Stimulated activated memory B cell treated with anti-CD40 and anti-IgM and Interleukin-4, amounts not matched to agents 10 μg/mL and 1 μg/mL and 100 μg/mL, for 72 hours (primary cell): Measurements from ENCODE around the gene TBCEL.

ENCODE experiments used
- ATAC-seq: fragments of 150-1000 bp; cut with Tn5 transposase; 2 replicates; pipeline ENCODE4 v1.10.0; 2021
- H3K27ac Mint-ChIP-seq: one replicate; pipeline ENCODE4 v1.8.0; 2022; ENCODE audit warnings: mild to moderate bottlenecking, mixed read lengths
- H3K27me3 Mint-ChIP-seq: one replicate; pipeline ENCODE4 v1.8.0; 2022; ENCODE audit warnings: mixed read lengths
- H3K36me3 Mint-ChIP-seq: one replicate; pipeline ENCODE4 v1.8.0; 2022; ENCODE audit warnings: mixed read lengths
- H3K4me1 Mint-ChIP-seq: one replicate; pipeline ENCODE4 v1.8.0; 2022; ENCODE audit warnings: mixed read lengths
- H3K4me3 Mint-ChIP-seq: one replicate; pipeline ENCODE4 v1.8.0; 2022; ENCODE audit warnings: mild to moderate bottlenecking, moderate library complexity, mixed read lengths
- H3K9me3 Mint-ChIP-seq: one replicate; pipeline ENCODE4 v1.8.0; 2022; ENCODE audit warnings: mixed read lengths

The TBCEL gene

GRCh38 chr11:121067962-121068647 is 44.2 kb downstream of the TBCEL start:
- H3K9me3 Mint-ChIP-seq: peaks cover 9% of the 10 kb centered on the region
- ATAC-seq: no peak
- H3K4me1 Mint-ChIP-seq: peaks cover 19% of the 10 kb centered on the region
- H3K4me3 Mint-ChIP-seq: no peak overlapping the region
- peaks cover 71% of the 10 kb centered on the region for H3K36me3 Mint-ChIP-seq
- H3K27me3 Mint-ChIP-seq: no peaks in the 10 kb centered on the region
- H3K27ac Mint-ChIP-seq: no peak overlapping the region

GRCh38 chr11:121068787-121069186 is 44.9 kb downstream of the TBCEL start:
- Mint-ChIP-seq H3K9me3 (peaks cover 9% of the 10 kb centered on the region), H3K27ac (no peak overlapping the region), H3K4me1 (peaks cover 19% of the 10 kb centered on the region), H3K36me3 (peaks cover 64% of the 10 kb centered on the region), H3K4me3 (no peak overlapping the region), H3K27me3 (no peaks in the 10 kb centered on the region)
- no peak for ATAC-seq

- peaks cover 19% of the 10 kb centered on the region for H3K4me1 Mint-ChIP-seq
- no peak overlapping the region for H3K4me3 Mint-ChIP-seq
- ATAC-seq: no peak
- H3K36me3 Mint-ChIP-seq: peaks cover 58% of the 10 kb centered on the region
- no peaks in the 10 kb centered on the region for H3K27me3 Mint-ChIP-seq
- H3K27ac Mint-ChIP-seq: no peak overlapping the region
- H3K9me3 Mint-ChIP-seq: peaks cover 9% of the 10 kb centered on the region
Measured at GRCh38 chr11:121070951-121071845, 47.3 kb downstream of the TBCEL start.

GRCh38 chr11:121071846-121072450 is 48.0 kb downstream of the TBCEL start:
- H3K4me1 Mint-ChIP-seq: peaks cover 19% of the 10 kb centered on the region
- peaks cover 9% of the 10 kb centered on the region for H3K9me3 Mint-ChIP-seq
- H3K27me3 Mint-ChIP-seq: no peaks in the 10 kb centered on the region
- H3K27ac Mint-ChIP-seq: no peak overlapping the region
- no peak for ATAC-seq
- H3K36me3 Mint-ChIP-seq: peaks cover 50% of the 10 kb centered on the region
- no peak overlapping the region for H3K4me3 Mint-ChIP-seq

- H3K27ac Mint-ChIP-seq: no peak overlapping the region
- no peaks in the 10 kb centered on the region for H3K9me3 Mint-ChIP-seq
- no peaks in the 10 kb centered on the region for H3K4me1 Mint-ChIP-seq
- ATAC-seq: no peak
- H3K36me3 Mint-ChIP-seq: peaks cover 45% of the 10 kb centered on the region
- no peaks in the 10 kb centered on the region for H3K27me3 Mint-ChIP-seq
- no peak overlapping the region for H3K4me3 Mint-ChIP-seq
Measured at GRCh38 chr11:121081321-121081720, 57.4 kb downstream of the TBCEL start.

- Mint-ChIP-seq H3K36me3 (peaks cover 54% of the 10 kb centered on the region), H3K9me3 (no peaks in the 10 kb centered on the region), H3K27ac (no peak overlapping the region), H3K4me1 (no peaks in the 10 kb centered on the region), H3K27me3 (no peaks in the 10 kb centered on the region), H3K4me3 (no peak overlapping the region)
- ATAC-seq: no peak
Measured at GRCh38 chr11:121082219-121082618, 58.3 kb downstream of the TBCEL start.

GRCh38 chr11:121082670-121083069 is 58.8 kb downstream of the TBCEL start:
- ATAC-seq: no peak
- Mint-ChIP-seq H3K4me3 (no peak overlapping the region), H3K36me3 (peaks cover 58% of the 10 kb centered on the region), H3K27me3 (no peaks in the 10 kb centered on the region), H3K4me1 (no peaks in the 10 kb centered on the region), H3K9me3 (no peaks in the 10 kb centered on the region), H3K27ac (no peak overlapping the region)

- ATAC-seq: no peak
- no peaks in the 10 kb centered on the region for H3K9me3 Mint-ChIP-seq
- peaks cover 62% of the 10 kb centered on the region for H3K36me3 Mint-ChIP-seq
- H3K27ac Mint-ChIP-seq: no peak overlapping the region
- H3K4me1 Mint-ChIP-seq: peaks cover 6% of the 10 kb centered on the region
- no peak overlapping the region for H3K4me3 Mint-ChIP-seq
- no peaks in the 10 kb centered on the region for H3K27me3 Mint-ChIP-seq
Measured at GRCh38 chr11:121086866-121087265, 63.0 kb downstream of the TBCEL start.

GRCh38 chr11:121089566-121089965 is 65.7 kb downstream of the TBCEL start:
- no peak for ATAC-seq
- Mint-ChIP-seq H3K9me3 (no peaks in the 10 kb centered on the region), H3K4me1 (peaks cover 6% of the 10 kb centered on the region), H3K27me3 (no peaks in the 10 kb centered on the region), H3K27ac (no peak overlapping the region), H3K4me3 (no peak overlapping the region), H3K36me3 (peaks cover 49% of the 10 kb centered on the region)

- peaks cover 6% of the 10 kb centered on the region for H3K4me1 Mint-ChIP-seq
- peaks cover 48% of the 10 kb centered on the region for H3K36me3 Mint-ChIP-seq
- H3K4me3 Mint-ChIP-seq: no peak overlapping the region
- ATAC-seq: no peak
- no peaks in the 10 kb centered on the region for H3K9me3 Mint-ChIP-seq
- H3K27me3 Mint-ChIP-seq: no peaks in the 10 kb centered on the region
- H3K27ac Mint-ChIP-seq: no peak overlapping the region
Measured at GRCh38 chr11:121090145-121090721, 66.3 kb downstream of the TBCEL start.

GRCh38 chr11:121091492-121092152 is 67.7 kb downstream of the TBCEL start:
- peak; percentile 64 for ATAC-seq
- Mint-ChIP-seq H3K36me3 (peaks cover 34% of the 10 kb centered on the region), H3K4me3 (no peak overlapping the region), H3K27ac (no peak overlapping the region), H3K27me3 (no peaks in the 10 kb centered on the region), H3K9me3 (no peaks in the 10 kb centered on the region), H3K4me1 (peaks cover 6% of the 10 kb centered on the region)

GRCh38 chr11:121095561-121095960 is 71.7 kb downstream of the TBCEL start:
- no peaks in the 10 kb centered on the region for H3K9me3 Mint-ChIP-seq
- H3K4me1 Mint-ChIP-seq: peaks cover 6% of the 10 kb centered on the region
- H3K4me3 Mint-ChIP-seq: no peak overlapping the region
- H3K36me3 Mint-ChIP-seq: peaks cover 4% of the 10 kb centered on the region
- no peak for ATAC-seq
- H3K27ac Mint-ChIP-seq: no peak overlapping the region
- H3K27me3 Mint-ChIP-seq: no peaks in the 10 kb centered on the region

- no peak overlapping the region for H3K27ac Mint-ChIP-seq
- ATAC-seq: no peak
- H3K4me1 Mint-ChIP-seq: no peaks in the 10 kb centered on the region
- no peaks in the 10 kb centered on the region for H3K9me3 Mint-ChIP-seq
- peaks cover 4% of the 10 kb centered on the region for H3K36me3 Mint-ChIP-seq
- H3K4me3 Mint-ChIP-seq: no peak overlapping the region
- no peaks in the 10 kb centered on the region for H3K27me3 Mint-ChIP-seq
Measured at GRCh38 chr11:121099364-121099763, 75.5 kb downstream of the TBCEL start.

GRCh38 chr11:121099885-121100284 is 76.0 kb downstream of the TBCEL start:
- H3K9me3 Mint-ChIP-seq: no peaks in the 10 kb centered on the region
- no peaks in the 10 kb centered on the region for H3K4me1 Mint-ChIP-seq
- peaks cover 2% of the 10 kb centered on the region for H3K36me3 Mint-ChIP-seq
- no peak overlapping the region for H3K27ac Mint-ChIP-seq
- ATAC-seq: no peak
- no peak overlapping the region for H3K4me3 Mint-ChIP-seq
- H3K27me3 Mint-ChIP-seq: no peaks in the 10 kb centered on the region

GRCh38 chr11:121100943-121101342 is 77.0 kb downstream of the TBCEL start, which contains the start of gene TECTA:
Gene TECTA (plus strand): TSS chr11:121101243. CDS start chr11:121102666, 1,423 bp downstream.
- H3K36me3 Mint-ChIP-seq: no peaks in the 10 kb centered on the region
- H3K4me1 Mint-ChIP-seq: no peaks in the 10 kb centered on the region
- no peak within 1 kb of the TSS for H3K27ac Mint-ChIP-seq
- no peaks in the 10 kb centered on the region for H3K9me3 Mint-ChIP-seq
- H3K27me3 Mint-ChIP-seq: no peaks in the 10 kb centered on the region
- ATAC-seq: no peak
- H3K4me3 Mint-ChIP-seq: no peak within 1 kb of the TSS
